GM18909 (cell line): ENCODE measurements around the gene HYI.

Experiments used
- ATAC-seq: cut with Tn5 transposase; IDR thresholded peaks from one replicate; pipeline ENCODE4 v1.9.1; 2021; ENCODE audit warnings: mild to moderate bottlenecking; ENCODE audit not compliant: unreplicated experiment, poor library complexity

HYI gene

GRCh38 chr1:43405219-43405875 is 48.4 kb downstream of the HYI start:
- ATAC-seq = no peak

DNA sequence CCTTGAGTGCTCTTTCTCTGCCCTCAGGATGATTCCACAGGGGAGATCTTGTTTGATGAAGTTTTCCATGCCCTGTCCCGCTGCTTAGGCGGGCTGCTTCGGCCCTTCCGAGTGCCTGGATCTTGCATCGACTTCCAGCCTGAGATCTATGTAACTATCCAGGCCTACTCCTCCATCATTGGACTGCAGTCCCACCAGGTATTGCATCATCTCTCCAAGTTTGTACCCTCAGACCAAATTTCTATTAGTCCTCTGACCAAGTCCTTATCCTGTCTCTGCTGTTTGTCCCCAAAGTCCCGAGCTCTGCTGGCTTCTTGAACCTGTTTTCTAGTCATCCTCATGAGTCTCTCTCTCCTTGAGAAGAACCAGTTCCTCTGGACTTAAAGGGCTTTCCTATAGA is 49.4 kb downstream of the HYI start:
- no peak for ATAC-seq

GRCh38 chr1:43402089-43402865 is 51.5 kb downstream of the HYI start:
- ATAC-seq = no peak
